ENCODE measurements around the gene CCDC185.

CCDC185 gene

GRCh38 chr1:223393275-223394214 lies at the start of gene CCDC185:
Gene CCDC185, plus strand, starts transcription at chr1:223393415. Its CDS starts 61 bp downstream, at chr1:223393476.
- no peak for DNase-seq (ENCODE audit: low read depth)
- peak within 1 kb of the TSS; percentile 1 for H3K4me3 ChIP-seq (ENCODE audit: control insufficient read depth, low read depth, low read length)
- TF ChIP-seq CTCF (IDR thresholded peaks at IDR 0.05; ENCODE audit: control insufficient read depth, insufficient read depth, low read depth, low read length, missing control alignments) = no peak

- no peak for TF ChIP-seq CTCF (IDR thresholded peaks at IDR 0.05; ENCODE audit: control insufficient read depth, insufficient read depth, low read depth, low read length, missing control alignments)
- no peak for DNase-seq (ENCODE audit: low read depth)
- no peak overlapping the region for H3K4me3 ChIP-seq (ENCODE audit: control insufficient read depth, low read depth, low read length)
These were observed 49.5 kb upstream of the CCDC185 start for GRCh38 chr1:223343692-223344091.

- TF ChIP-seq CTCF (IDR thresholded peaks at IDR 0.05; ENCODE audit: control insufficient read depth, insufficient read depth, low read depth, low read length, missing control alignments) = no peak
- H3K4me3 ChIP-seq (ENCODE audit: control insufficient read depth, low read depth, low read length) = no peak overlapping the region
These were observed 48.7 kb upstream of the CCDC185 start for GRCh38 chr1:223344491-223344890.

GRCh38 chr1:223345720-223346119 lies 47.5 kb upstream of the CCDC185 start:
- H3K4me3 ChIP-seq (ENCODE audit: control insufficient read depth, low read depth, low read length) = no peak overlapping the region
- no peak for DNase-seq (ENCODE audit: low read depth)
- no peak for TF ChIP-seq CTCF (IDR thresholded peaks at IDR 0.05; ENCODE audit: control insufficient read depth, insufficient read depth, low read depth, low read length, missing control alignments)

More at GRCh38 chr1:223344491-223344890, 48.7 kb upstream of the CCDC185 start:
- no peak for DNase-seq (ENCODE audit: low read depth)

GRCh38 chr1:223346311-223346710 lies 46.9 kb upstream of the CCDC185 start:
- no peak for DNase-seq (ENCODE audit: low read depth)
- TF ChIP-seq CTCF (IDR thresholded peaks at IDR 0.05; ENCODE audit: control insufficient read depth, insufficient read depth, low read depth, low read length, missing control alignments) = no peak
- no peak overlapping the region for H3K4me3 ChIP-seq (ENCODE audit: control insufficient read depth, low read depth, low read length)

GRCh38 chr1:223347583-223347982 lies 45.6 kb upstream of the CCDC185 start:
- no peak overlapping the region for H3K4me3 ChIP-seq (ENCODE audit: control insufficient read depth, low read depth, low read length)
- no peak for TF ChIP-seq CTCF (IDR thresholded peaks at IDR 0.05; ENCODE audit: control insufficient read depth, insufficient read depth, low read depth, low read length, missing control alignments)
- DNase-seq (ENCODE audit: low read depth) = no peak
